NCI-H2227 treated with DMSO at 0.1 percent for 48 hours (cell line): ENCODE data around the gene NDST1.

Experiments
- DNase-seq: peaks from one replicate; lab custom pipeline; 2025; lab: John Stamatoyannopoulos, UW

NDST1 gene

GRCh38 chr5:150544611-150545219 is 36.8 kb downstream of the NDST1 start:
- peak; percentile 6 for DNase-seq

GRCh38 chr5:150545246-150545645 is 37.3 kb downstream of the NDST1 start:
- no peak for DNase-seq

- no peak for DNase-seq
Measured at GRCh38 chr5:150548123-150548522, 40.2 kb downstream of the NDST1 start.

- DNase-seq, result no peak
Measured at GRCh38 chr5:150549735-150550134, 41.8 kb downstream of the NDST1 start.

GRCh38 chr5:150550286-150550685 is 42.4 kb downstream of the NDST1 start:
- DNase-seq, result no peak

- DNase-seq, result no peak
Measured at GRCh38 chr5:150551066-150551465, 43.1 kb downstream of the NDST1 start.

- DNase-seq, result no peak
Measured at GRCh38 chr5:150553402-150553801, 45.5 kb downstream of the NDST1 start.

- DNase-seq, result no peak
Measured at GRCh38 chr5:150553911-150554310, 46.0 kb downstream of the NDST1 start.

- no peak for DNase-seq
Measured at GRCh38 chr5:150554857-150555256, 46.9 kb downstream of the NDST1 start.

GRCh38 chr5:150556106-150556505 is 48.2 kb downstream of the NDST1 start:
- DNase-seq, result no peak

- DNase-seq, result no peak
Measured at GRCh38 chr5:150556859-150557508, 49.1 kb downstream of the NDST1 start.

- DNase-seq, result no peak
Measured at GRCh38 chr5:150557509-150557872, 49.6 kb downstream of the NDST1 start.

- no peak for DNase-seq
Measured at GRCh38 chr5:150558088-150558621, 50.2 kb downstream of the NDST1 start.

- DNase-seq, result no peak
Measured at GRCh38 chr5:150559088-150559487, 51.2 kb downstream of the NDST1 start.

- no peak for DNase-seq
Measured at GRCh38 chr5:150559701-150560100, 51.8 kb downstream of the NDST1 start.

- DNase-seq, result peak; percentile 62
Measured at GRCh38 chr5:150560401-150561191, 52.7 kb downstream of the NDST1 start.

- no peak for DNase-seq
Measured at GRCh38 chr5:150561192-150561512, 53.2 kb downstream of the NDST1 start.

GRCh38 chr5:150561571-150562275 is 53.8 kb downstream of the NDST1 start:
- DNase-seq, result no peak

- DNase-seq, result no peak
Measured at GRCh38 chr5:150562832-150563231, 54.9 kb downstream of the NDST1 start.

- DNase-seq, result no peak
Measured at GRCh38 chr5:150565868-150566267, 57.9 kb downstream of the NDST1 start.

- no peak for DNase-seq
Measured at GRCh38 chr5:150567031-150567717, 59.2 kb downstream of the NDST1 start.

- no peak for DNase-seq
Measured at GRCh38 chr5:150568663-150569062, 60.7 kb downstream of the NDST1 start.
